ENCODE results near the gene TPSD1.

TPSD1 gene

DNA sequence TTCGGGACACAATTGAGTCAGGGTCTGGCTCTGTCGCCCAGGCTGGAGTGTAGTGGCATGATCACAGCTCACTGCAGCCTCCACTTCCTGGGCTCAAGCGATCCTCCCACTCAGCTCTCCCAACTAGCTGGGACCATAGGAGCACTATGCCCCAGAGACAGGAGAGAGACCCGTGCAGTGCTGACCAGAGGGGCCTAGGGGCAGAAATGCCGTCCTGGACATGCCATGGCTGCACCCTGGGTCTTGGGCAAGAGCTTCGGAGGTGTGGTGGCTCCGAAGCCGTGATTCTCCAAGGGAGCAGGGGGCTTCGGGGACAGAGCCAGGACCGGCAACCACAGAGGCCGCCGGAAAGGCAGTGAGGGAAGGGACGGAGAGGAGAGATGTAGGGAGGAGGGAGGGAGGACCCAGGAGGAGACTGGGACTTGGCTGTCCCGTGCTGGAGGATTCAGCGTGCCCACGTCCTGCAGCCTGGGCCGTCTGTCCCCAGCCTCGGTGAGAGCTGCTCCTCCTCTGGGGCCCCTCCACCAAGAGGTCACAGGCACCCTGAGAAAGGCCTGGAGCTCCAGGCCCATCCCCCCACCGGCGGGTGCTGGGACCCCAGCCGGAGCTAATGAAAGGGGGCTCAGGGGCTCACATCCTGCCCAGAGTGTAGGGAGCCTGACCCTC, 21.9 kb downstream of the TPSD1 start:
- Mint-ChIP-seq H3K9me3 (no peaks in the 10 kb centered on the region), H3K36me3 (no peaks in the 10 kb centered on the region), H3K4me1 (no peaks in the 10 kb centered on the region), H3K4me3 (no peak overlapping the region), H3K27ac (no peak overlapping the region)
- DNase-seq (ENCODE audit: low spot score in 2 of 2): no peak
- no peak for ATAC-seq

DNA sequence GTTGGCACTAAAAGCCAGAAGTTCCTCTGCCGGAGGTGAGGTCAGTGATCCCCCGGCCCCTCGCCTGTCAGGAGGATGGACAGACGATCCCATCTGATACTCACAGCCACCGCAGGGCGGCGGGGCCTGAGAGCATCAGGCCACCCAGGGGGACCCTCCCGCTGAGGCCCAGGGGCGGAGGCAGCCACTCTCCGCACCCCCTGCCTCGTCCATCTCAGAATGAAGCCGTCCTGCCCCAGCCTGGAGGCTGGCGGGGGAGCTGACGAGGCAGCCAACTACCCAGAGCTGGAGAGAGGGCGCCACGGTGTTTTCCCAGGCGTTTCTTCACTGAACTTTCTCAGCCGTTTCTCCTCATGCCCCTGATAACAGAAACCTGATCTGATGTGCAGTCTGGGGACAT, 22.6 kb downstream of the TPSD1 start:
- ATAC-seq (no peak), DNase-seq (ENCODE audit: low spot score in 2 of 2) (no peak)
- peaks cover 3% of the 10 kb centered on the region for H3K4me1 Mint-ChIP-seq

GRCh38 chr16:1279081-1279944, 23.4 kb downstream of the TPSD1 start:
- Mint-ChIP-seq H3K9me3 (no peaks in the 10 kb centered on the region), H3K36me3 (no peaks in the 10 kb centered on the region), H3K4me3 (no peak overlapping the region), H3K27ac (no peak overlapping the region), H3K4me1 (peaks cover 4% of the 10 kb centered on the region)
- ATAC-seq: no peak
- DNase-seq (ENCODE audit: low spot score in 2 of 2): no peak

More for the DNA sequence above, 22.6 kb downstream of the TPSD1 start:
- Mint-ChIP-seq H3K36me3 (no peaks in the 10 kb centered on the region), H3K4me3 (no peak overlapping the region), H3K27ac (no peak overlapping the region), H3K9me3 (no peaks in the 10 kb centered on the region)

DNA sequence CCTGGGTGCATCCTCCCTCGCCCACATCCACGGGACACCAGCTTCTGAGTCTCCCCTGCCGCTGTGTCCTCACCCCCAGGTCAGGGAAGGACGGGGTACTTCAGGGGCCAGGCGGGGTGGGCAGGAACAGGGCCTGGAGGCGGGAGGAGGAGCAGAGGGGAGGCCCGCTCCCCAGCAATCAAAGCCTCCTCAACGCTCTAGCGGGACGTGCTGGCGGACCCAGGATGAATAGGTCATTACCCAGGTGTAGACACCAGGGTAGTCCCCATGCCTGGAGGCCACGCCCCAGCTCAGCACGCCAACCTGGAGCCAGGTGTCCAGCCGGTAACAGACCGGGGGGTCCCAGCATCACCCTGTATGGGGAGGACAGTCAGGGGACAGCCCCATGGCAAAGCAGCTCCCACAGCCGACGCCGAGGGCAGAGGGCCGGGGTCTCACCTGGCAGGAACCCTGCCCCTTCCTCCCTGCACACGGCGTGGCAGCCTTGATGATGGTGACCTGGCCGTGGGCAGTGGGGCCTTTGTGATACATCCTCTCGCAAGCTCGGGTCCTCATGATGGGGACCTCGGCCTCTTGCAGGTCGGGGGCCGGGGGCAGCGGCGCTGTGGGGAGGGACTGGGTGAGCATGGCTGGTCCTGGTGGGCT, 24.2 kb downstream of the TPSD1 start:
- ATAC-seq (no peak), DNase-seq (ENCODE audit: low spot score in 2 of 2) (no peak)
- no peaks in the 10 kb centered on the region for H3K36me3 Mint-ChIP-seq
- H3K9me3 Mint-ChIP-seq: no peaks in the 10 kb centered on the region
- no peak overlapping the region for H3K4me3 Mint-ChIP-seq
- H3K27ac Mint-ChIP-seq: no peak overlapping the region
- peaks cover 4% of the 10 kb centered on the region for H3K4me1 Mint-ChIP-seq

- Mint-ChIP-seq H3K4me1 (peaks cover 4% of the 10 kb centered on the region), H3K4me3 (no peak overlapping the region), H3K36me3 (no peaks in the 10 kb centered on the region), H3K27ac (no peak overlapping the region), H3K9me3 (no peaks in the 10 kb centered on the region)
- ATAC-seq (no peak), DNase-seq (ENCODE audit: low spot score in 2 of 2) (no peak)
Measured at GRCh38 chr16:1280783-1281182, 24.9 kb downstream of the TPSD1 start.

- H3K4me1 Mint-ChIP-seq: peaks cover 4% of the 10 kb centered on the region
- no peaks in the 10 kb centered on the region for H3K36me3 Mint-ChIP-seq
- H3K27ac Mint-ChIP-seq: no peak overlapping the region
- ATAC-seq (no peak), DNase-seq (ENCODE audit: low spot score in 2 of 2) (no peak)
- no peaks in the 10 kb centered on the region for H3K9me3 Mint-ChIP-seq
- no peak overlapping the region for H3K4me3 Mint-ChIP-seq
Measured at GRCh38 chr16:1281517-1281916, 25.6 kb downstream of the TPSD1 start.

DNA sequence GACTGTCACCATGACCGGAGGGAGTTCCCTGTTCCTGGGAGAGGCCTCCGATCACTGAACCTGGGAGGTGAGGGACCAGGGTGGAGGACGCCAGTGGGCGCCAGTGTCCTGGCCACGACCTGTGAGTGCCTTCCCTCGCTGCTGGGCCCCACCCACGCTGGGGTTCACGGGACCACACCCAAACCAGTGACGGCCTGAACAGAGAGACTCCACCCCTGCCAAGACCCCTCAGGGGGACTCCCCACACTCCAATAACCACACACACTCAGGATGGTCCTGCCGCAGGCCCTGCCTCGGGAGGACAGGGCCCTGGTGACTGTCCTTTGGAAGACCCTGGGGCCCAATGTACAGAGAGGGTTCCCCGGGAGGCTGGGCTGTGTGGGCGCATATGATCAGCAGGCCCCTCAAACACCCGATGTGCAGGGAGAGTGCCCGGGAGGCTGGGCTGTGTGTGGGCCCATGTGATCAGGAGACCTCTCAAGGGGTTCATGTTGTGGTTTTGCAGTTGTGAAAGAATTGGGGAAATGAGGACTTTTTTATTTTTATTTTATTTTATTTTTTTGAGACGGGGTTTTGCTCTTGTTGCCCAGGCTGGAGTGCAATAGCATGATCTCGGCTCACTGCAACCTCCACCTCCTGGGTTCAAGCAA, 26.6 kb downstream of the TPSD1 start:
- no peak overlapping the region for H3K4me3 Mint-ChIP-seq
- no peak overlapping the region for H3K27ac Mint-ChIP-seq
- ATAC-seq: no peak
- DNase-seq (ENCODE audit: low spot score in 2 of 2): no peak
- H3K36me3 Mint-ChIP-seq: no peaks in the 10 kb centered on the region
- H3K4me1 Mint-ChIP-seq: peaks cover 4% of the 10 kb centered on the region
- H3K9me3 Mint-ChIP-seq: no peaks in the 10 kb centered on the region

DNA sequence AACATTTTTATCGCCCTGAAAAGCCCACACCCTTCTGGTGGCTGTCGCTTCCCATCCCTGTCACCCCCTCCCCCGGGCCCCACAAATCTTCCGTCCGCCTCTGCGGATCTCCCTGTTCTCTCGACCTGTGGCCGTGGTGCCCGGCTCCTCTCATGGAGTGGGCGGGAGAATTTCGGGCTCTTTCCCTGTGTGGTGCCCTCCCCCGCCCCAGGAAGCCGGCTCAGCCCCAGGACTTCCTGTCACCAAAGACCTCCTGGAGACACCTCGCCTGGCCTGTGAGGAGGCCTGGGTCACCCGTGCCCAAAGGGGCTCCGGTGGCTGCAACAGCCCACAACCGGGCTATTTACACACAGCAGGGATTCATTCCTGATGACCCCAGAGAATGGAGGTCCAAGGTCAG, 27.4 kb downstream of the TPSD1 start:
- H3K4me3 Mint-ChIP-seq: no peak overlapping the region
- DNase-seq (ENCODE audit: low spot score in 2 of 2) (no peak), ATAC-seq (no peak)
- no peak overlapping the region for H3K27ac Mint-ChIP-seq
- H3K36me3 Mint-ChIP-seq: no peaks in the 10 kb centered on the region
- H3K9me3 Mint-ChIP-seq: no peaks in the 10 kb centered on the region
- peaks cover 4% of the 10 kb centered on the region for H3K4me1 Mint-ChIP-seq

DNA sequence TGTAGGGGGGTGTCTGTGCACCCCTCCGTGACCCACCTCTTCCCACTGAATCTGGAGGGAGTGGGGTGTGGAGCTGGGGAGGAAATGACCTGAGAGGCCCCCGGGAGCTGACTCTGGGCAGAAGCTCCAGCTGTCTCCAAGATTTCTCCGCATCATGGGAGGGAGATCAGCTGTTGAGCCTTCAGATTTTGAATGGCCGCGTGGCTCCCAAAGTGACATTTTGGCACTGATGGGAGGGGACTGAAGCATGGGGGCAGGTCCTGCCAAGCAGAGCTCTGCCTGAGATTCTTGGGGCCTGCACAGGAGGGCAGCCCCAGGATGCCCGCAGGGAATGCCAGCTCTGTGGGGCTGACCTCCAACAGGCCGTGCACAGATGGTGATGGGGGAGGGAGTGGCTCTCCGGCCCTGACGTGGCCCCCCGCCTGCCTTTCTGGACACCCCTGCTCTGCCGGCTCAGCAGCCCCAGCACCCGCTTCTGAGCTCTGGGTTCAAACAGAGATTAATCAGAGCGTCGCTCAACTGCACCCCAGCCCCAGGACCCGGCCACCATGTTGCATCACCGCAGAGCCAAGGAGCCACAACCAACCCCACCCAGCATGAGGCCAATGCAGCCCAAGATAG, 28.2 kb downstream of the TPSD1 start:
- Mint-ChIP-seq H3K4me1 (peaks cover 4% of the 10 kb centered on the region), H3K9me3 (no peaks in the 10 kb centered on the region)
- no peak for ATAC-seq

GRCh38 chr16:1285669-1286512, 30.0 kb downstream of the TPSD1 start:
- H3K4me1 Mint-ChIP-seq: peaks cover 4% of the 10 kb centered on the region
- no peak for ATAC-seq
- no peak overlapping the region for H3K27ac Mint-ChIP-seq

More for the DNA sequence above, 28.2 kb downstream of the TPSD1 start:
- no peak overlapping the region for H3K4me3 Mint-ChIP-seq
- H3K27ac Mint-ChIP-seq: no peak overlapping the region
- DNase-seq (ENCODE audit: low spot score in 2 of 2): no peak
- H3K36me3 Mint-ChIP-seq: no peaks in the 10 kb centered on the region

DNA sequence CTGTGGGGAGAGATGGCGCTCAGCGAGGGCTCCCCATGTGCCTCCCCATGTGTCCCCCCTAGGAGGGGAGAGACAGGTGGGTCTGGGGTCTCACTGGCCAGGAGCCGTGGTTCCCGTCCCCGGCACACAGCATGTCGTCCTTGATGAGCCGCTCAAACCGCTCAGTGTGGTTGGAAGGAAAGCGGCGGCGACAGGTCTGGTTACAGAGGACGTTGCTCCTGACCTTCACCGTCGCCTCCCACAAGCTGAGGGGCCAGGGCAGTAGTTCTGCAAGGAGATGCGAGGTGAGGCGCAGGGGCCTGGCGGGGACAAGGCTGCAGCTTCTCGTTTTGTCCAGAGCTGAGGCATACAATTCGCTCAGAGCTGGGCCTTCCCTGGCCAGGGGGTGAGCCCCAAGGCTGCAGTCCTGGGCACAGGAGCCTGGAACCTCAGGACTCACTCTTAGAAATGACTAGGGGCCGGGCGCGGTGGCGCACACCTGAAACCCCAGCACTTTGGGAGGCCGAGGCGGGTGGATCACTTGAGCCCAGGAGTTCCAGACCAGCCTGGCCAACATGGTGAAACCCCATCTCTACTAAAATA, 30.7 kb downstream of the TPSD1 start:
- Mint-ChIP-seq H3K4me3 (no peak overlapping the region), H3K36me3 (no peaks in the 10 kb centered on the region), H3K4me1 (peaks cover 4% of the 10 kb centered on the region), H3K27ac (no peak overlapping the region), H3K9me3 (no peaks in the 10 kb centered on the region)
- no peak for ATAC-seq
- DNase-seq (ENCODE audit: low spot score in 2 of 2): no peak

More at GRCh38 chr16:1285669-1286512, 30.0 kb downstream of the TPSD1 start:
- Mint-ChIP-seq H3K36me3 (no peaks in the 10 kb centered on the region), H3K9me3 (no peaks in the 10 kb centered on the region), H3K4me3 (no peak overlapping the region)
- DNase-seq (ENCODE audit: low spot score in 2 of 2): no peak

GRCh38 chr16:1287982-1288670, 32.3 kb downstream of the TPSD1 start:
- ATAC-seq (no peak), DNase-seq (ENCODE audit: low spot score in 2 of 2) (no peak)
- no peak overlapping the region for H3K27ac Mint-ChIP-seq
- peaks cover 4% of the 10 kb centered on the region for H3K4me1 Mint-ChIP-seq
- H3K9me3 Mint-ChIP-seq: no peaks in the 10 kb centered on the region
- H3K36me3 Mint-ChIP-seq: no peaks in the 10 kb centered on the region
- no peak overlapping the region for H3K4me3 Mint-ChIP-seq

- Mint-ChIP-seq H3K36me3 (no peaks in the 10 kb centered on the region), H3K4me1 (no peaks in the 10 kb centered on the region), H3K4me3 (no peak overlapping the region), H3K27ac (no peak overlapping the region), H3K9me3 (no peaks in the 10 kb centered on the region)
- ATAC-seq: no peak
- no peak for DNase-seq (ENCODE audit: low spot score in 2 of 2)
Measured at GRCh38 chr16:1288813-1289476, 33.1 kb downstream of the TPSD1 start.

Data from stimulated activated effector memory CD8-positive, alpha-beta T cell treated with anti-CD3 and anti-CD28 coated beads, Interleukin-12 subunit alpha, Interleukin-12 subunit beta, amount 100 ng/mL, for 72 hours (primary cell).